A549 (cell line): ENCODE data around the gene VAMP3. TPM values are rescaled to one million over a fixed set of nuclear protein-coding genes. Genes with fewer than 3 reads are reported as not detected.
A peak's percentile ranks its signal among the peaks of the same experiment; 100 is the strongest.

Source experiments
- ATAC-seq, 2 experiments: fragments of 200-7000 bp in 1 of 2; fragments of >200 bp in 1 of 2; cut with Nextera tagmentation in 1 of 2; cut with Tn5 transposase in 1 of 2; 3 replicates each; pipeline versions ENCODE4 v1.8.0 to v1.9.1; 2018 to 2020; ENCODE audit warnings: mild to moderate bottlenecking in 1 of 2, moderate library complexity in 1 of 2
- CTCF ChIA-PET: fragments of 300-600 bp; sonication (Branson Sonifier 250); formaldehyde crosslinking; extraction: SDS; loops from one replicate; lab custom pipeline; 2021; ENCODE audit warnings: antibody characterized with exemption, inconsistent platforms; lab: Yijun Ruan, JAX
- POLR2A ChIA-PET: fragments of 350-600 bp; formaldehyde crosslinking; extraction: SDS; loops from one replicate; lab custom pipeline; 2021; ENCODE audit warnings: antibody characterized with exemption, inconsistent platforms; lab: Yijun Ruan, JAX
- DNase-seq, 2 experiments: peaks; one replicate each; pipeline versions ENCODE4 v3.0.0 to v3.0.0-alpha.2; 2011 to 2016; ENCODE audit warnings: low read depth in 1 of 2, low spot score in 1 of 2
- FAIRE-seq: peaks from 2 replicates; lab custom pipeline; 2011; peaks lifted over from hg19 to GRCh38; lab: Jason Lieb, UNC
- H3K27ac ChIP-seq, 2 experiments: fragments of >200 bp; sonication (Bioruptor Twin); formaldehyde crosslinking; 3 replicates each; pipeline ENCODE4 v1.5.1; 2016 to 2017
- H3K4me1 ChIP-seq: fragments of >200 bp; sonication (Bioruptor Twin); formaldehyde crosslinking; 3 replicates; pipeline ENCODE4 v1.6.1; 2016
- H3K4me2 ChIP-seq: fragments of >200 bp; sonication (Bioruptor Twin); formaldehyde crosslinking; 3 replicates; pipeline ENCODE4 v1.6.1; 2016
- H3K4me3 ChIP-seq: fragments of >200 bp; sonication (Bioruptor Twin); formaldehyde crosslinking; 3 replicates; pipeline ENCODE4 v1.5.1; 2016
- H3K9me3 ChIP-seq: fragments of >200 bp; sonication (Bioruptor Twin); formaldehyde crosslinking; 3 replicates; pipeline ENCODE4 v1.6.1; 2016
- BCL3 ChIP-seq: fragments of >200 bp; sonication (Bioruptor Twin); formaldehyde crosslinking; IDR thresholded peaks from 3 replicates; pipeline ENCODE4 v1.6.1; 2016
- CBX2 ChIP-seq: fragments of 200-600 bp; sonication (generic); IDR thresholded peaks from 2 replicates; pipeline ENCODE4 v1.6.1; 2016; ENCODE audit warnings: low read depth, mild to moderate bottlenecking, borderline replicate concordance
- CBX8 ChIP-seq: fragments of 200-600 bp; sonication (generic); IDR thresholded peaks from 2 replicates; pipeline ENCODE4 v1.6.1; 2016
- CEBPB ChIP-seq, 2 experiments: fragments of >200 bp in 1 of 2; sonication (Bioruptor Twin) in 1 of 2; formaldehyde crosslinking in 1 of 2; IDR thresholded peaks; 2 replicates each; pipeline ENCODE4 v1.6.1; 2012 to 2016
- CHD4 ChIP-seq: fragments of 200-600 bp; sonication (generic); IDR thresholded peaks from 2 replicates; pipeline ENCODE4 v1.6.1; 2016; ENCODE audit warnings: antibody characterized with exemption, mild to moderate bottlenecking, borderline replicate concordance
- EHF ChIP-seq: fragments of 250-450 bp; sonication (Bioruptor Pico); IDR thresholded peaks from 2 replicates; pipeline ENCODE4 v1.5.0; 2020; ENCODE audit warnings: mild to moderate bottlenecking
- EHMT2 ChIP-seq: fragments of 200-600 bp; sonication (generic); IDR thresholded peaks from 2 replicates; pipeline ENCODE4 v1.6.1; 2016; ENCODE audit warnings: antibody characterized with exemption, low read depth, mild to moderate bottlenecking, moderate library complexity
- ELK1 ChIP-seq: fragments of 150-350 bp; IDR thresholded peaks from 2 replicates; pipeline ENCODE4 v1.6.1; 2014; ENCODE audit warnings: low read depth, mild to moderate bottlenecking, low read length
- ESRRA ChIP-seq: fragments of 150-350 bp; IDR thresholded peaks from 2 replicates; pipeline ENCODE4 v1.6.1; 2014; ENCODE audit warnings: mild to moderate bottlenecking, low read length, borderline replicate concordance
- FOXS1 ChIP-seq: fragments of 250-450 bp; sonication (Bioruptor Pico); IDR thresholded peaks from 2 replicates; pipeline ENCODE4 v1.5.0; 2020; ENCODE audit warnings: mild to moderate bottlenecking, moderate library complexity
- HOXB13 ChIP-seq: fragments of 250-450 bp; sonication (Bioruptor Pico); IDR thresholded peaks from 2 replicates; pipeline ENCODE4 v1.5.0; 2020; ENCODE audit warnings: low read depth, mild to moderate bottlenecking, moderate library complexity
- JUNB ChIP-seq: fragments of >200 bp; sonication (Bioruptor Twin); formaldehyde crosslinking; IDR thresholded peaks from 2 replicates; pipeline ENCODE4 v1.6.1; 2016
- KDM5A ChIP-seq: fragments of 200-600 bp; sonication (generic); IDR thresholded peaks from 2 replicates; pipeline ENCODE4 v1.6.1; 2016; ENCODE audit warnings: antibody characterized with exemption, mild to moderate bottlenecking
- MAFK ChIP-seq: fragments of 450-650 bp; IDR thresholded peaks from 2 replicates; pipeline ENCODE4 v1.6.1; 2014; ENCODE audit not compliant: partially characterized antibody
- NR3C1 ChIP-seq: fragments of >200 bp; sonication (Bioruptor Twin); formaldehyde crosslinking; IDR thresholded peaks from 3 replicates; pipeline ENCODE4 v1.6.1; 2017
- POLR2A ChIP-seq: IDR thresholded peaks from 2 replicates; pipeline ENCODE4 v1.6.1; 2012; ENCODE audit warnings: mild to moderate bottlenecking, low read length
- RAD21 ChIP-seq, 2 experiments: fragments of >200 bp in 1 of 2; sonication (Bioruptor Twin) in 1 of 2; formaldehyde crosslinking in 1 of 2; IDR thresholded peaks in 1 of 2; conservative IDR thresholded peaks in 1 of 2; 2 replicates in 1 of 2; 3 replicates in 1 of 2; pipeline ENCODE4 v1.6.1; 2012 to 2018; ENCODE audit warnings: inconsistent platforms in 1 of 2
- REST ChIP-seq: fragments of 200-600 bp; sonication (generic); IDR thresholded peaks from 2 replicates; pipeline ENCODE4 v1.6.1; 2016; ENCODE audit warnings: antibody characterized with exemption, mild to moderate bottlenecking, moderate library complexity
- RFX5 ChIP-seq: fragments of 450-650 bp; IDR thresholded peaks from 2 replicates; pipeline ENCODE4 v1.7.1; 2014; ENCODE audit warnings: antibody characterized with exemption, mild to moderate bottlenecking, moderate library complexity
- SMC3 ChIP-seq: fragments of >200 bp; sonication (Bioruptor Twin); formaldehyde crosslinking; IDR thresholded peaks from 3 replicates; pipeline ENCODE4 v1.6.1; 2018; ENCODE audit warnings: inconsistent platforms
- SREBF2 ChIP-seq: fragments of 450-650 bp; IDR thresholded peaks from 2 replicates; pipeline ENCODE4 v1.6.1; 2014; ENCODE audit warnings: mild to moderate bottlenecking, moderate library complexity
- TFCP2L1 ChIP-seq: fragments of 250-450 bp; sonication (Bioruptor Pico); IDR thresholded peaks from 2 replicates; pipeline ENCODE4 v1.5.0; 2021; ENCODE audit warnings: mild to moderate bottlenecking
- USF2 ChIP-seq: fragments of 450-650 bp; IDR thresholded peaks from 2 replicates; pipeline ENCODE4 v1.6.1; 2014; ENCODE audit warnings: antibody characterized with exemption
- ZFP36 ChIP-seq: fragments of 450-650 bp; IDR thresholded peaks from 2 replicates; pipeline ENCODE4 v1.6.1; 2014; ENCODE audit warnings: borderline replicate concordance; ENCODE audit not compliant: partially characterized antibody
- WGBS: methylation state at CpG from one replicate; pipeline ENCODE4 v1.1.6; 2017; ENCODE audit errors: missing lambda C conversion rate; 5-methylcytosine and 5-hydroxymethylcytosine counted together
- polyA plus RNA-seq, 4 experiments: library from polyadenylated mRNA; depleted of rRNA in 3 of 4; stranded (reverse); fragments of >200 nt; fragmentation: RNase III in 1 of 4; extraction: RNeasy Plus Mini Kit Qiagen cat#74134 plus additional on column Dnase treatment in 1 of 4; gene quantifications; 2 replicates in 3 of 4; 3 replicates in 1 of 4; pipeline ENCODE4 v1.2.3, GENCODE V29; 2011 to 2017

Gene VAMP3
- polyA plus RNA-seq, 2 of the 4 experiments (the other 2 are of a cell fraction), result 65.1 to 79.3 TPM

- TF ChIP-seq TFCP2L1 (CRISPR knock-in tag), result no peak
- no peak for TF ChIP-seq ZFP36
- no peak for TF ChIP-seq POLR2A
- no peak for TF ChIP-seq CBX2
- no peak for TF ChIP-seq NR3C1
- no peak for TF ChIP-seq JUNB
- TF ChIP-seq ELK1, result no peak
- no peak for TF ChIP-seq HOXB13 (CRISPR knock-in tag)
- TF ChIP-seq USF2, result no peak
- TF ChIP-seq ESRRA, result no peak
- TF ChIP-seq CHD4, result no peak
- no peak for TF ChIP-seq CEBPB (IDR thresholded peaks at IDR 0.05)
- no peak for TF ChIP-seq EHF
- TF ChIP-seq CBX8, result no peak
- TF ChIP-seq FOXS1 (CRISPR knock-in tag), result no peak
- no peaks in the 10 kb centered on the region for H3K9me3 ChIP-seq
- no peak overlapping the region for H3K4me3 ChIP-seq
- no peaks in the 10 kb centered on the region for H3K4me1 ChIP-seq
- CTCF ChIA-PET, result interaction anchor here (1.2 to 11.5 kb wide), 9 partner anchors 9 to 152 kb away, joined by 3 to 410 read pairs (median 36); no protein-coding TSS in a partner anchor
- DNase-seq, result no peak
- FAIRE-seq, result no peak
- ATAC-seq, result no peak
- POLR2A ChIA-PET, result no interaction called here
- WGBS, result 49% methylated on average over 3 of the region's 3 CpGs
- no peak overlapping the region for H3K4me2 ChIP-seq
- no peak overlapping the region for H3K27ac ChIP-seq
Observed at GRCh38 chr1:7754234-7754633, 16.9 kb upstream of the VAMP3 start.

GRCh38 chr1:7755448-7755847 is 15.6 kb upstream of the VAMP3 start:
- POLR2A ChIA-PET, result no interaction called here
- no peak for FAIRE-seq
- ATAC-seq, result peak; percentile 56 to 82; a peak in 3 of 6 replicates

GRCh38 chr1:7760245-7760644 is 10.9 kb upstream of the VAMP3 start:
- no peak overlapping the region for H3K4me2 ChIP-seq
- no peaks in the 10 kb centered on the region for H3K4me1 ChIP-seq
- no peak overlapping the region for H3K27ac ChIP-seq
- H3K9me3 ChIP-seq, result no peaks in the 10 kb centered on the region
- no peak for ATAC-seq
- H3K4me3 ChIP-seq, result no peak overlapping the region
- no peak for DNase-seq
- ChIA-PET CTCF (interaction anchor here (0.6 to 7.4 kb wide), 3 partner anchors 91 to 856 kb away, joined by 3 to 75 read pairs (median 3); no protein-coding TSS in a partner anchor), POLR2A (no interaction called here)
- FAIRE-seq, result no peak
- TF ChIP-seq USF2 (no peak), RFX5 (no peak), REST (no peak), HOXB13 (CRISPR knock-in tag) (no peak)
- TF ChIP-seq, all 56 proteins: peak for 0
- WGBS, result 84% methylated on average over 6 of the region's 6 CpGs

More at GRCh38 chr1:7755448-7755847, 15.6 kb upstream of the VAMP3 start:
- peak in 1 of 2 experiments; percentile 17 for DNase-seq
- Histone ChIP-seq H3K27ac (no peak overlapping the region), H3K4me3 (no peak overlapping the region), H3K9me3 (no peaks in the 10 kb centered on the region), H3K4me1 (no peaks in the 10 kb centered on the region), H3K4me2 (no peak overlapping the region)
- WGBS, result 78% methylated on average over 1 of the region's 1 CpG
- TF ChIP-seq SREBF2 (no peak), CBX8 (no peak), SMC3 (0 out of 3 replicates have a peak, but pooled peaks have one; percentile 15), EHMT2 (no peak), KDM5A (no peak), MAFK (no peak), EHF (no peak), BCL3 (no peak), RAD21 (conservative IDR thresholded peaks at IDR 0.05 in 1 of 2, IDR thresholded peaks at IDR 0.05 in 1 of 2) (peak in 1 of 2 experiments; percentile 19; a peak in 1 of 5 replicates)
- CTCF ChIA-PET, result interaction anchor here (0.8 to 11.5 kb wide), 6 partner anchors 10 to 88 kb away, joined by 3 to 410 read pairs (median 23); no protein-coding TSS in a partner anchor
